GM18498 (cell line): ENCODE measurements around the gene TUBE1.
"Not testable (repeated sequence)": the region's sequence is repeated elsewhere in the genome, so short reads cannot be mapped to it uniquely, and the experiment has no call there.

Experiments
- ATAC-seq: cut with Tn5 transposase; IDR thresholded peaks from one replicate; pipeline ENCODE4 v1.9.1; 2021; ENCODE audit warnings: mild to moderate bottlenecking, moderate library complexity; ENCODE audit not compliant: unreplicated experiment

TUBE1 gene

GRCh38 chr6:112087136-112087911, at the start of gene TUBE1, which contains the start of gene FAM229B:
TSS of gene TUBE1 (minus strand) at chr6:112087482. CDS start at chr6:112087434, 48 bp downstream.
TSS of gene FAM229B (plus strand) at chr6:112087591. CDS start at chr6:112099284, 11,693 bp downstream.
- ATAC-seq = peak; percentile 98

GRCh38 chr6:112130878-112131277, 43.6 kb upstream of the TUBE1 start:
- no peak for ATAC-seq

- ATAC-seq = no peak
These were observed 40.9 kb upstream of the TUBE1 start for GRCh38 chr6:112128208-112128607.

- ATAC-seq = no peak
These were observed 36.7 kb upstream of the TUBE1 start for GRCh38 chr6:112123982-112124381.

GRCh38 chr6:112122756-112123155, 35.5 kb upstream of the TUBE1 start:
- no peak for ATAC-seq

GRCh38 chr6:112118034-112118433, 30.8 kb upstream of the TUBE1 start:
- ATAC-seq = no peak

- no peak for ATAC-seq
These were observed 30.3 kb upstream of the TUBE1 start for GRCh38 chr6:112117554-112117953.

GRCh38 chr6:112116221-112116620, 28.9 kb upstream of the TUBE1 start:
- no peak for ATAC-seq

GRCh38 chr6:112114577-112115223, 27.4 kb upstream of the TUBE1 start:
- ATAC-seq = no peak

- ATAC-seq = no peak
These were observed 26.6 kb upstream of the TUBE1 start for GRCh38 chr6:112113918-112114317.

GRCh38 chr6:112113431-112113830, 26.1 kb upstream of the TUBE1 start:
- no peak for ATAC-seq

GRCh38 chr6:112109262-112109661, 22.0 kb upstream of the TUBE1 start:
- no peak for ATAC-seq

GRCh38 chr6:112106562-112106961, 19.3 kb upstream of the TUBE1 start:
- no peak for ATAC-seq

- not testable (repeated sequence) for ATAC-seq
These were observed 18.7 kb upstream of the TUBE1 start for GRCh38 chr6:112106026-112106425.

GRCh38 chr6:112100561-112100960, 13.3 kb upstream of the TUBE1 start:
- ATAC-seq = no peak

- ATAC-seq = no peak
These were observed 9.6 kb upstream of the TUBE1 start for GRCh38 chr6:112096901-112097300.

GRCh38 chr6:112087916-112088315, 634 bp upstream of the TUBE1 start:
- no peak for ATAC-seq

- ATAC-seq = peak; percentile 29
These were observed 542 bp downstream of the TUBE1 start for GRCh38 chr6:112086744-112087135.

- no peak for ATAC-seq
These were observed 1.8 kb downstream of the TUBE1 start for GRCh38 chr6:112085286-112086065.

GRCh38 chr6:112081569-112081968, 5.7 kb downstream of the TUBE1 start:
- ATAC-seq = no peak

- ATAC-seq = no peak
These were observed 20.7 kb downstream of the TUBE1 start for GRCh38 chr6:112066606-112067005.
